ENCODE data around the gene SH2B2. TPM values are rescaled to one million over a fixed set of nuclear protein-coding genes. Genes with fewer than 3 reads are reported as not detected.
"Not testable (repeated sequence)": the region's sequence is repeated elsewhere in the genome, so short reads cannot be mapped to it uniquely, and the experiment has no call there.

The SH2B2 gene
- total RNA-seq, 2 donors from 2014 or later = 1.3 to 2.6 TPM

DNA sequence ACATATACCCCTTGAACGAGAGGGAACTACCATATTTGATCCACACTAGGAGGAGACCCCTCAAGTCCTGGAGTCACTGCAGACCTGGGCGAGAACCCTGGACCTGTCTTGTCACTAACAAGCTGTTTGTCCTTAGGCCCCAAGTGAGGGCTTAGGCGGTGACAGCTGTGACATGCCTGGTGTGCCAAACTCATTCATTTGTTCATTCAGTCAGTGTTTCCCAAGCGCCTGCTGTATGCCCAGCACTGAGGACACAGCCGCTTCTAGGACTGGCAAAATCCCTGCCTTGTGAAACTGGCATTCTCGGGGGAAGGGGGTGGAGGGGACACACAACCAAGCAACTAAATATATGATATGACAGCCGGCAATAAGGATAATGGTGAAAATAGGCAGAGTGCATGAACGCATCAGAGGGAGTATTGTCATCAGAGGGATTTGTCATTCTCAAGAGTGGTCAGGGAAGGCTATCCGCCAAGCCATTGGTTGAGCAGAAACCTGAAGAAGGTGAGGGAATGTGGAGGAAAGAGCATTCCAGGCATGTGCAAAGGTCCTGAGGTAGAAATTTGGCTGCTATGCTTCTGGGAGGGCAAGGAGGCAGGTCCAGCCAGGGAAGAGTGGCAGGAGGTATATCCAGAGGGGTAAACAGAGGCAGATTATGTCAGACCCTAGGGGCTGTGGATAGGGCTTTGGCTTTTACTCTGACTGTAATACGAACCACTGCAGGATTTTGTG lies 11.0 kb downstream of the SH2B2 start:
- Histone ChIP-seq H3K36me3 (no peaks in the 10 kb centered on the region), H3K27ac (no peak overlapping the region), H3K9me3 (no peaks in the 10 kb centered on the region), H3K4me1 (no peaks in the 10 kb centered on the region), H3K27me3 (peaks cover 0 to 3% of the 10 kb centered on the region in 2 donors), H3K4me3 (no peak overlapping the region)
- TF ChIP-seq, protein P1, sequence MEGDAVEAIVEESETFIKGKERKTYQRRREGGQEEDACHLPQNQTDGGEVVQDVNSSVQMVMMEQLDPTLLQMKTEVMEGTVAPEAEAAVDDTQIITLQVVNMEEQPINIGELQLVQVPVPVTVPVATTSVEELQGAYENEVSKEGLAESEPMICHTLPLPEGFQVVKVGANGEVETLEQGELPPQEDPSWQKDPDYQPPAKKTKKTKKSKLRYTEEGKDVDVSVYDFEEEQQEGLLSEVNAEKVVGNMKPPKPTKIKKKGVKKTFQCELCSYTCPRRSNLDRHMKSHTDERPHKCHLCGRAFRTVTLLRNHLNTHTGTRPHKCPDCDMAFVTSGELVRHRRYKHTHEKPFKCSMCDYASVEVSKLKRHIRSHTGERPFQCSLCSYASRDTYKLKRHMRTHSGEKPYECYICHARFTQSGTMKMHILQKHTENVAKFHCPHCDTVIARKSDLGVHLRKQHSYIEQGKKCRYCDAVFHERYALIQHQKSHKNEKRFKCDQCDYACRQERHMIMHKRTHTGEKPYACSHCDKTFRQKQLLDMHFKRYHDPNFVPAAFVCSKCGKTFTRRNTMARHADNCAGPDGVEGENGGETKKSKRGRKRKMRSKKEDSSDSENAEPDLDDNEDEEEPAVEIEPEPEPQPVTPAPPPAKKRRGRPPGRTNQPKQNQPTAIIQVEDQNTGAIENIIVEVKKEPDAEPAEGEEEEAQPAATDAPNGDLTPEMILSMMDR (IDR thresholded peaks at IDR 0.05) = no peak
- no peak for DNase-seq (ENCODE audit: low spot score)

DNA sequence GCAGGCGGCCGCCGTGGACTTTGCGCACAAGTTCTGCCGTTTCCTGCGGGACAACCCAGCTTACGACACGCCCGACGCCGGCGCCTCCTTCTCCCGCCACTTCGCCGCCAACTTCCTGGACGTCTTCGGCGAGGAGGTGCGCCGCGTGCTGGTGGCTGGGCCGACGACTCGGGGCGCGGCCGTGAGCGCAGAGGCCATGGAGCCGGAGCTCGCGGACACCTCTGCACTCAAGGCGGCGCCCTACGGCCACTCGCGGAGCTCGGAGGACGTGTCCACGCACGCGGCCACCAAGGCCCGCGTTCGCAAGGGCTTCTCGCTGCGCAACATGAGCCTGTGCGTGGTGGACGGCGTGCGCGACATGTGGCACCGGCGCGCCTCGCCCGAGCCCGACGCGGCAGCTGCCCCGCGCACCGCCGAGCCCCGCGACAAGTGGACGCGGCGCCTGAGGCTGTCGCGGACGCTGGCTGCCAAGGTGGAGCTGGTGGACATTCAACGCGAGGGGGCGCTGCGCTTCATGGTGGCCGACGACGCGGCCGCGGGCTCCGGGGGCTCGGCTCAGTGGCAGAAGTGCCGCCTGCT lies 14.1 kb downstream of the SH2B2 start:
- no peak for DNase-seq (ENCODE audit: low spot score)
- Histone ChIP-seq H3K36me3 (no peaks in the 10 kb centered on the region), H3K4me3 (no peak overlapping the region), H3K4me1 (peaks cover 0 to 12% of the 10 kb centered on the region in 2 donors), H3K27me3 (peaks cover 0 to 3% of the 10 kb centered on the region in 2 donors), H3K9me3 (no peaks in the 10 kb centered on the region), H3K27ac (no peak overlapping the region)
- TF ChIP-seq, protein P1 (IDR thresholded peaks at IDR 0.05) = peak in 1 of 2 donors; percentile 47

DNA sequence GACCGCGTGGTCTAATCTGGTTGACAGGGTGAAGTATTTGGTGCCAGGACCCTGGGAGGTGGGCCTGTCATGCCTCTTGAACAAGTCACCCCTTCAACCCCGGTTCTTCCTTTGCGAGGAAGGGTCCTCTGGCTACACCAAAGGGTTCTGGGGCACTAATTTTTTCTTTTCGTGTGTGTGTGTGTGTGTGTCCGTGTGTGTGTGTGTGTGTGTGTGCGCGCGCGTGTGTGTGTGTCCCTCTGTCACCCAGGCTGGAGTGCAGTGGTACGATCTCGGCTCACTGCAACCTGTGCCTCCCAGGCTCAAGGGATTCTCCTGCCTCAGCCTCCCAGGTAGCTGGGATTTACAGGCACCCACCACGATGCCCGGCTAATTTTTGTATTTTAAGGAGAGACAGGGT lies 14.7 kb downstream of the SH2B2 start:
- H3K27me3 ChIP-seq; H3K36me3 ChIP-seq; H3K9me3 ChIP-seq; DNase-seq (ENCODE audit: low spot score); H3K27ac ChIP-seq; H3K4me3 ChIP-seq: not testable (repeated sequence)
- peaks cover 0 to 12% of the 10 kb centered on the region in 2 donors for H3K4me1 ChIP-seq

DNA sequence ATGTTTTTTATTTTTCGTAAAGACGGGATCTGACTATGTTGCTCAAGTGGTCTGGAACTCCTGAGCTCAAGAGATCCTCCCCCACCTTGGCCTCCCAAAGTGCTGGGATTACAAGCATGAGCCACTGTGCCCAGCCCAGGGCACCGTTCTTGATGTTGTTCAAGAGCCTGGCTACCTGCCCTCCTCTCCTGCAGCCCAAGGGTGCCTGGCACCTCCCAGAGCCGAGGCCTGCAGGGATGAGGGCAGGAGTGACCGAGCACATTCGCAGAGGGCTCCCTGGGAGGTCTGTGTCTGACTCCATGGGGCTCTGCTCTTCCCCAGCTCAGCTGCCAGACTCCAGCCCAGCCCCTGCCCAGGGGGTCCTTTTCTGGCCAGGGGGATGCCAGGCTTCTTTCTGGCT lies 15.4 kb downstream of the SH2B2 start:
- Histone ChIP-seq H3K4me3 (no peak overlapping the region), H3K36me3 (no peaks in the 10 kb centered on the region), H3K27ac (no peak overlapping the region), H3K27me3 (peaks cover 0 to 3% of the 10 kb centered on the region in 2 donors), H3K4me1 (peaks cover 0 to 14% of the 10 kb centered on the region in 2 donors), H3K9me3 (no peaks in the 10 kb centered on the region)
- TF ChIP-seq, protein P1 (IDR thresholded peaks at IDR 0.05) = no peak
- no peak for DNase-seq (ENCODE audit: low spot score)

DNA sequence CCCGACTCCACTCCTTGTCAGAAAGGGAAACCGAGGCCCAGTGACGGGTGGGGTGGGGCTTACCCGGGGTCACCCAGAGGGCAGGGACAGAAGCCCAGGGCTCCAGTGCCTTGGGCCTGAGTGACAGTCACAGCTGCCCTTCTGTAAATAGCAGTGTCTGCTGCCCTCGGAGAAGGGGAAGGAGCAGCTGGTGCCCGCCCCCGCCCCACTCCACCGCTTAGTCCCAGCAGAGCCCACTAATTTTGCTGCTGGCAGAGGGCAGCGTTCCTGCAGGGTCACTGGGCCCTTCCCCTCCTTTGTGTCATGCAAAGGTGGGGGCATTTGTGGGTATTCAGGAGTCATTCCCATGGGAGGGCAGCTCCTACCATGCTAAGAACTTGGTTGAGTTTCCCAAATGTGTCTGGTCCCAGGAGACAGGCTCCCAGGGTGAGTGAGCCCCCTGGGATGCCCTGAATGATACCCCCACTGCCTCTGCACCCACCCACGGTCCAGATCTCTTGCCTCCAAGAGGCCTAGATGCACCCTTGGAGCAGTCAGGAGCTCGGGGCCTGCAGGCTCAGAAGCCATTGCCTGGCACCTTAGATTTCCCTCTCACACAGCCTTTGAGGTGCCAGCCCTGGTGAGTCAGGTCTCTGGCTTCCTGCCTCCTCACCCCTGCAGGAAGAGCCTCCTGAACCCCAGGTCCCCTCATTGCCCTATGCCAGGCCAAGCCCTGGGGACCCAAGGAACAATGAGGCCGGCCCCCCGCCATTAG lies 17.2 kb downstream of the SH2B2 start:
- no peak for DNase-seq (ENCODE audit: low spot score)
- Histone ChIP-seq H3K36me3 (no peaks in the 10 kb centered on the region), H3K4me3 (no peak overlapping the region), H3K9me3 (no peaks in the 10 kb centered on the region), H3K27ac (no peak overlapping the region), H3K27me3 (peaks cover 0 to 3% of the 10 kb centered on the region in 2 donors), H3K4me1 (peaks cover 0 to 17% of the 10 kb centered on the region in 2 donors)
- TF ChIP-seq, protein P1 (IDR thresholded peaks at IDR 0.05) = no peak

DNA sequence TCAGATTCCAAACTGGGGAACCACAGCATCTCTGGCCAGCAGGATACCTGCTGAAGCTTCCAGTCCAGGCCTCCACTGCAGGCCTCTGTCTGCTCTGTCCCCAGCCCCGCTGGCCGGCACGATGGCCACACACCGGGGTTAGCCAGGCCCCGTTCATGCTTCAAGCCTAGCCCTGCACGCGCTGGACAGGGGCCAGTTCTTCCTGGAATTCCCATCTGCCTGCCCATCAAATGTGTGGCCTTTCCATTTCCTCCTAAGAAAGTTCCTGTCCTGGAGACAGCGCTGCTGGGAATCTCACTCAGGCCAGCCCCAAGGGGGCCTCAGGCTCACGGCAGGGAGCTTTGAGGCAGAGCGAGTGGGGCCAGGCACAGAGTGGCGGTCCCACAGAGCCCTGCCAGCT lies 18.0 kb downstream of the SH2B2 start:
- TF ChIP-seq, protein P1 (IDR thresholded peaks at IDR 0.05) = no peak
- H3K9me3 ChIP-seq = no peaks in the 10 kb centered on the region
- no peak overlapping the region for H3K4me3 ChIP-seq
- peaks cover 0 to 3% of the 10 kb centered on the region in 2 donors for H3K27me3 ChIP-seq
- peaks cover 0 to 17% of the 10 kb centered on the region in 2 donors for H3K4me1 ChIP-seq
- DNase-seq (ENCODE audit: low spot score) = no peak
- no peak overlapping the region for H3K27ac ChIP-seq
- no peaks in the 10 kb centered on the region for H3K36me3 ChIP-seq

All from right atrium auricular region (tissue), 2 donors.